Measurements from ENCODE around the gene MSRB3.

- TF ChIP-seq, protein P1, sequence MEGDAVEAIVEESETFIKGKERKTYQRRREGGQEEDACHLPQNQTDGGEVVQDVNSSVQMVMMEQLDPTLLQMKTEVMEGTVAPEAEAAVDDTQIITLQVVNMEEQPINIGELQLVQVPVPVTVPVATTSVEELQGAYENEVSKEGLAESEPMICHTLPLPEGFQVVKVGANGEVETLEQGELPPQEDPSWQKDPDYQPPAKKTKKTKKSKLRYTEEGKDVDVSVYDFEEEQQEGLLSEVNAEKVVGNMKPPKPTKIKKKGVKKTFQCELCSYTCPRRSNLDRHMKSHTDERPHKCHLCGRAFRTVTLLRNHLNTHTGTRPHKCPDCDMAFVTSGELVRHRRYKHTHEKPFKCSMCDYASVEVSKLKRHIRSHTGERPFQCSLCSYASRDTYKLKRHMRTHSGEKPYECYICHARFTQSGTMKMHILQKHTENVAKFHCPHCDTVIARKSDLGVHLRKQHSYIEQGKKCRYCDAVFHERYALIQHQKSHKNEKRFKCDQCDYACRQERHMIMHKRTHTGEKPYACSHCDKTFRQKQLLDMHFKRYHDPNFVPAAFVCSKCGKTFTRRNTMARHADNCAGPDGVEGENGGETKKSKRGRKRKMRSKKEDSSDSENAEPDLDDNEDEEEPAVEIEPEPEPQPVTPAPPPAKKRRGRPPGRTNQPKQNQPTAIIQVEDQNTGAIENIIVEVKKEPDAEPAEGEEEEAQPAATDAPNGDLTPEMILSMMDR (conservative IDR thresholded peaks at IDR 0.05; ENCODE audit: low read depth, low read length): no peak
- no peak for TF ChIP-seq EZH2 (IDR thresholded peaks at IDR 0.05; ENCODE audit: low read length, unreplicated experiment)
Measured at GRCh38 chr12:65384240-65384639, 105.8 kb downstream of the MSRB3 start.

Data from PC-3 (cell line).